DOHH2 (cell line): ENCODE measurements around the gene ZNF444.

Source experiments
- H3F3A ChIP-seq: fragments of 200-600 bp; sonication (generic), shearing (Covaris generic); 2 replicates; pipeline ENCODE4 v1.6.0; 2016; ENCODE audit warnings: antibody characterized with exemption, mild to moderate bottlenecking; ENCODE audit not compliant: control insufficient read depth, insufficient read depth
- H3K27ac ChIP-seq: fragments of 200-600 bp; sonication (generic); 2 replicates; pipeline ENCODE4 v1.5.1; 2014; ENCODE audit warnings: low read depth, mild to moderate bottlenecking, low read length, moderate library complexity
- H3K27me3 ChIP-seq: fragments of 200-600 bp; sonication (generic); 2 replicates; pipeline ENCODE4 v1.6.1; 2014; ENCODE audit warnings: mild to moderate bottlenecking, low read length, mixed read lengths; ENCODE audit not compliant: control insufficient read depth
- H3K36me3 ChIP-seq: fragments of 200-600 bp; sonication (generic); 2 replicates; pipeline ENCODE4 v1.6.1; 2014; ENCODE audit warnings: mild to moderate bottlenecking, low read length, moderate library complexity, mixed read lengths; ENCODE audit not compliant: control insufficient read depth
- H3K4me1 ChIP-seq: fragments of 200-600 bp; sonication (generic); 2 replicates; pipeline ENCODE4 v1.6.1; 2014; ENCODE audit warnings: mild to moderate bottlenecking, low read length, mixed read lengths; ENCODE audit not compliant: control insufficient read depth
- H3K4me2 ChIP-seq: fragments of 200-600 bp; sonication (generic); 2 replicates; pipeline ENCODE4 v1.6.0; 2014; ENCODE audit warnings: mild to moderate bottlenecking, low read length, moderate library complexity
- H3K4me3 ChIP-seq: fragments of 200-600 bp; sonication (generic); 2 replicates; pipeline ENCODE4 v1.5.1; 2014; ENCODE audit warnings: mild to moderate bottlenecking, low read length, mixed read lengths
- H3K79me2 ChIP-seq: fragments of 200-600 bp; sonication (generic); 2 replicates; pipeline ENCODE4 v1.6.1; 2014; ENCODE audit warnings: mild to moderate bottlenecking, low read length, mixed read lengths; ENCODE audit not compliant: control insufficient read depth
- H3K9me2 ChIP-seq: fragments of 200-600 bp; sonication (generic); replicated peaks from 2 replicates; pipeline ENCODE4 v1.6.1; 2014; ENCODE audit warnings: mild to moderate bottlenecking, low read length, mixed read lengths; ENCODE audit not compliant: control insufficient read depth
- H3K9me3 ChIP-seq: fragments of 200-600 bp; sonication (generic); 2 replicates; pipeline ENCODE4 v1.6.1; 2014; ENCODE audit warnings: antibody characterized with exemption, low read length, mixed read lengths; ENCODE audit not compliant: control insufficient read depth, insufficient read depth
- H4K20me1 ChIP-seq: fragments of 200-600 bp; sonication (generic); 2 replicates; pipeline ENCODE4 v1.6.0; 2014; ENCODE audit warnings: low read depth, mild to moderate bottlenecking, antibody characterized with exemption, low read length, moderate library complexity; ENCODE audit not compliant: control insufficient read depth, insufficient read depth
- CTCF ChIP-seq: fragments of 200-600 bp; sonication (generic); IDR thresholded peaks from one replicate; pipeline ENCODE4 v1.5.1; 2014; ENCODE audit warnings: antibody characterized with exemption, mild to moderate bottlenecking, low read depth, low read length; ENCODE audit not compliant: poor library complexity, severe bottlenecking
- EZH2phosphoT487 ChIP-seq: fragments of 200-600 bp; sonication (generic); IDR thresholded peaks from 2 replicates; pipeline ENCODE4 v1.6.1; 2017; ENCODE audit warnings: borderline replicate concordance, mild to moderate bottlenecking, antibody characterized with exemption, low read length, moderate library complexity, mixed read lengths

The ZNF444 gene

GRCh38 chr19:56176881-56177280, 35.8 kb downstream of the ZNF444 start:
- Histone ChIP-seq H3K9me2 (no peaks in the 10 kb centered on the region), H3K79me2 (no peaks in the 10 kb centered on the region), H4K20me1 (no peaks in the 10 kb centered on the region), H3K9me3 (no peaks in the 10 kb centered on the region), H3K4me2 (no peak overlapping the region), H3K4me3 (no peak overlapping the region), H3F3A (no peaks in the 10 kb centered on the region), H3K4me1 (no peaks in the 10 kb centered on the region), H3K27ac (no peak overlapping the region), H3K36me3 (no peaks in the 10 kb centered on the region), H3K27me3 (no peaks in the 10 kb centered on the region)
- TF ChIP-seq CTCF, result no peak
- TF ChIP-seq EZH2phosphoT487, result no peak

- H3K4me1 ChIP-seq, result no peaks in the 10 kb centered on the region
- no peaks in the 10 kb centered on the region for H3K9me2 ChIP-seq
- no peak overlapping the region for H3K27ac ChIP-seq
- H3K27me3 ChIP-seq, result no peaks in the 10 kb centered on the region
- no peak overlapping the region for H3K4me2 ChIP-seq
- H3K9me3 ChIP-seq, result no peaks in the 10 kb centered on the region
- H3K36me3 ChIP-seq, result no peaks in the 10 kb centered on the region
- H3F3A ChIP-seq, result no peaks in the 10 kb centered on the region
- no peaks in the 10 kb centered on the region for H4K20me1 ChIP-seq
- H3K4me3 ChIP-seq, result no peak overlapping the region
- no peak for TF ChIP-seq EZH2phosphoT487
- TF ChIP-seq CTCF, result no peak
- H3K79me2 ChIP-seq, result no peaks in the 10 kb centered on the region
Measured at GRCh38 chr19:56177564-56178243, 36.6 kb downstream of the ZNF444 start.

- TF ChIP-seq CTCF (no peak), EZH2phosphoT487 (no peak)
- H3K36me3 ChIP-seq, result no peaks in the 10 kb centered on the region
- H3K9me2 ChIP-seq, result no peaks in the 10 kb centered on the region
- H3F3A ChIP-seq, result no peaks in the 10 kb centered on the region
- H3K27ac ChIP-seq, result no peak overlapping the region
- H3K4me2 ChIP-seq, result no peak overlapping the region
- H3K4me3 ChIP-seq, result no peak overlapping the region
- H3K9me3 ChIP-seq, result no peaks in the 10 kb centered on the region
- H3K4me1 ChIP-seq, result no peaks in the 10 kb centered on the region
- H4K20me1 ChIP-seq, result no peaks in the 10 kb centered on the region
- H3K79me2 ChIP-seq, result no peaks in the 10 kb centered on the region
- peaks cover 3% of the 10 kb centered on the region; the same call in 1 of the 2 replicates for H3K27me3 ChIP-seq
Measured at GRCh38 chr19:56189785-56190184, 48.7 kb downstream of the ZNF444 start.
